ENCODE data around the gene NPIPA1. TPM values are rescaled to one million over a fixed set of nuclear protein-coding genes. Genes with fewer than 3 reads are reported as not detected.

NPIPA1 gene
- total and polyA plus RNA-seq, 9 of the 15 experiments (the other 6 are each of a cell fraction or from before 2014, with no cell fraction given) = 8.2 to 48.7 (median 27.2) TPM

- TF ChIP-seq SIN3A (IDR thresholded peaks at IDR 0.05; ENCODE audit: borderline replicate concordance in 2 of 2, control insufficient read depth in 1 of 2, low read depth in 2 of 2, low read length in 2 of 2) (peak; percentile 76 to 86; a peak in 3 of 4 replicates), ZBTB7A (IDR thresholded peaks at IDR 0.05; ENCODE audit: borderline replicate concordance, control insufficient read depth, low read depth, low read length) (0 out of 2 replicates have a peak, but pooled peaks have one; percentile 13), ZNF407 (IDR thresholded peaks at IDR 0.05; ENCODE audit: low read depth) (peak; percentile 91), ATF7 (IDR thresholded peaks at IDR 0.05) (peak; percentile 100), CHD1 (IDR thresholded peaks at IDR 0.05; ENCODE audit: low read length) (peak; percentile 37), FOXK2 (conservative IDR thresholded peaks at IDR 0.05 in 1 of 2, IDR thresholded peaks at IDR 0.05 in 1 of 2; ENCODE audit: low read depth in 2 of 2) (peak in 1 of 2 experiments; percentile 99; a peak in 2 of 4 replicates), GABPA (tag; conservative IDR thresholded peaks at IDR 0.05; ENCODE audit: low read depth) (peak; percentile 44), GATAD2A (IDR thresholded peaks at IDR 0.05) (peak; percentile 87), ZNF764 (CRISPR knock-in tag; IDR thresholded peaks at IDR 0.05; ENCODE audit: low read depth) (0 out of 2 replicates have a peak, but pooled peaks have one; percentile 20), PHF8 (IDR thresholded peaks at IDR 0.05; ENCODE audit: borderline replicate concordance, low read length) (peak; percentile 86; the same call in 1 of the 2 replicates), CREB3L1 (IDR thresholded peaks at IDR 0.05; ENCODE audit: borderline replicate concordance, low read depth) (peak; percentile 99), MAX (CRISPR knock-in tag; IDR thresholded peaks at IDR 0.05) (peak; percentile 76)
Observed at GRCh38 chr16:14974656-14975417, 37.6 kb downstream of the NPIPA1 start, which contains the start of gene PDXDC1 (continued).
